HTERT RPE-1 (cell line): ENCODE data around the gene VCAN.

Source experiments
- in situ Hi-C: fragments of 300-500 bp; cut with MboI; formaldehyde crosslinking; loops from 4 replicates; pipeline ENCODE4 v1.14.3; 2020; ENCODE audit warnings: low sequenced_read_pairs

The VCAN gene

DNA sequence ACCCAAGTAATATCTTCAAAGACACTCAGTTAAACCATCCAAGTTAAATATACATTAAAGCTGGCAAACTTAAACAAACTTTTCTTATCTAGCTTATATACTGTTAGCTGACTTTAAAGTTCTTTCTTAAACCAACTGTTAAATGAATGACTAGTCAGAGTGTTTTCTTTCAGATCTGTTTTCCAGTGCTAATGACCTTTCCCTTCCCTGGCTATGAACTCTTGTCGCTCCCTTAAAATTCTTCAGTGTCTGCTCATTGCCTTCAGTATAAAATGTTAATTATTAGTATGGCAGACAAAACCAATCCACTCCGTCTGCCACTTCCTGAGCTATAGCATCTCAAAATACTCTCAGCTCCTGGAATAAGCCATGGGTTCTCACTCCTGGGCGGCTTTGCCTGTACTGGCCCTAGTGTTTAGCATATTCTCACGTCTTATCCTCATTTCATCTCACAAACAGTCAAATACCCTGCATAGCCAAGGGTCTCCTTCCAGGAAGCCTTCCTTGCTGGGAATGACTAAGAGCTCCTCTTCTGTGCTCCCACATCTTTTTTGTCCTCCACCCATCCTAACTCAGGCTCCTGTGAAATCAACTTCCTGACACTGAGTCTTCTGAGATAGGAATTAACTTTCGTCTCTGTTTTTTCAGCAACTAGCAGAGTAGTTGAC, 87.7 kb downstream of the VCAN start:
- in situ Hi-C loops, result no loop called here

DNA sequence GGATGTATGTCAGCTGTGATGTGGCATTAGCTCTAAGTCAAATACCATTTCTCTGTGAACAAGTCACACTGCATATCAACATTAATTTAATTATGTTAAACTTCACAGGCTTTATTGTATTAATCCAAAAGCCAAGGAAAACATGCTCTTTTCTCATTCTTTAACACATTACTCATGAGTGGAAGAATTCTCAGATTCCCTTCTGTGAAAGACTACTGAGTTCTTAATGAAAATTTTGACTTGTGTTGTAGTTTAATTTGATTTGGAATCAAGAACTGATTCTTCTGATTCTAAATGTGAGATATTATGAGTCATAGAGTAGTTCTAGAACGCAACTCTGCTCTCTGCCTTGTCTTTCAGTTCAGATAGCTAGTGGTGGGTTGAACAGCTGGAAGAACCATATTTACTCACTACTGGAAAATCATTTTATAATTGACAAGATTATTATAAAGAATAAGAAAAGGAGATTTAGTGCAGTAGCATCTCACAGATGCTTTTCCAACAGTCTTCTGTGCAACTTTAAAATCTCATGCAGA, 90.6 kb downstream of the VCAN start:
- in situ Hi-C loops, result no loop called here

- in situ Hi-C loops, result no loop called here
Measured at GRCh38 chr5:83562791-83563557, 91.4 kb downstream of the VCAN start.

- in situ Hi-C loops, result no loop called here
Measured at GRCh38 chr5:83563631-83564030, 92.1 kb downstream of the VCAN start.

- in situ Hi-C loops, result no loop called here
Measured at GRCh38 chr5:83564069-83564749, 92.7 kb downstream of the VCAN start.

DNA sequence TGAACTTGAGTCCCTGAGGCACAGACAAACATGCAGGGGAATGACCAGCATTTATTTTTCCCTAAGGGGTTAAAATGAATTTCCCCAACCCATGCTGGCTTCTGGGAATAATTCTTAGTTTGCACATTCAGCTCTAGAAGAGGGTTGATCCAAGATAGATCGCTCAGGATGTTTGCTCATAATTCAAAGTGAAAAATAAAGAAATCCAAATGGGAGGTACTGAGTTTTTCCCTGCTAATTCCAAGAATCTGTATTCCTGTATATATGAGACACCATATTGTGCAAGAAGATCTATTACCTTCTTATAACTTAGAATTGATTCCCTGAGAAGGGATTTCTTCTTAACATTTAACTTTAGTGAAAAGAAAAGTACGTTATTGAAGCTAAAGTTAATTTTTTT, 96.2 kb downstream of the VCAN start:
- in situ Hi-C loops, result no loop called here

DNA sequence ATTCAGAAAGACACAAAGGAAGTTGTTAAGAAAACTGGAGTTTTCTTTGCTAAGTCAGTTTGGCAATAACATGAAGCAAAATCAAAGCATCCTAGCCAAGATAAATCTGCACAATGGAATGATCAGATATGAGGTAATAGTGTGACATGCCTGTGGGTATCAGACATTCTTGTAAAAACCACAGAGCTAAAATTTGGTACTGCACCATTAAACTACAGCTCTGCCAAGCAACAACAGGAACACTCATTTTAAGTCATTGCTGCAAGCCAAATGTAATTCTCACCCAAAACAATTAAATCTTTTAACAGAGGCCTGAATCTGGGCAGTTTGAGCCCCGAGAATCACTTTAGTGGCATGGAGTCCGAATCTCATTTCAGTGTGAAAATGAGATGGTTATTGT, 96.6 kb downstream of the VCAN start:
- in situ Hi-C loops, result no loop called here

DNA sequence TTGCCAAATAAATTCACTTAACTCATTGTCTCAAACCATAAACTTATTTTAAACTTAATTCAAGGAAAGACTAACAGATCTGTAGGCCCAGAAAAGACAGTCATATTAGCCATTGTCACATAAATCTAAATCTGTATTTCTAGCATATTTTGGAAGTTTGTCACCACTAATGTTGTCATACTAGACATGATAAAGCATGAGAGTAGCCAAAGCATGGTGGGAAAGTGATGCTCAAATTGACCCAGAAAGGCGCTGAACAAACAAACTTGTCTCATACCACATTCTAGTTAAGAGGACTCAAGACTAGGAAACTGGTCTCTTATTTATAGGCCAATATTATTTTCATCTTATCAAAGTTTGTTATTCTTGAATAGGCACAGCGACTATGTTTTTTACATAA, 99.4 kb downstream of the VCAN start:
- in situ Hi-C loops, result no loop called here

DNA sequence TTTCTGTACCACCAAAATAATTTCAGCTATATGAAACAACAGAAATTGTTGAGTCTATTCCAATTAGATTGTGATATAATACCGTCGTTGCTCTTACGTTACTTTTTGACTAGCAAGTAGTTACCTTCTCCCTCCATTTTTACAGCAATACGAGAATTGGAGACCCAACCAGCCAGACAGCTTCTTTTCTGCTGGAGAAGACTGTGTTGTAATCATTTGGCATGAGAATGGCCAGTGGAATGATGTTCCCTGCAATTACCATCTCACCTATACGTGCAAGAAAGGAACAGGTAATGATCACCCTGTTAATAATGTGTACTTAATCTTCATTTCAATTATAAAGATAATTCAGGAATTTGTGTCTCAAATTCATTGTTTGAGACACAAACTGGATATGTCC, 100.7 kb downstream of the VCAN start:
- in situ Hi-C loops, result no loop called here

DNA sequence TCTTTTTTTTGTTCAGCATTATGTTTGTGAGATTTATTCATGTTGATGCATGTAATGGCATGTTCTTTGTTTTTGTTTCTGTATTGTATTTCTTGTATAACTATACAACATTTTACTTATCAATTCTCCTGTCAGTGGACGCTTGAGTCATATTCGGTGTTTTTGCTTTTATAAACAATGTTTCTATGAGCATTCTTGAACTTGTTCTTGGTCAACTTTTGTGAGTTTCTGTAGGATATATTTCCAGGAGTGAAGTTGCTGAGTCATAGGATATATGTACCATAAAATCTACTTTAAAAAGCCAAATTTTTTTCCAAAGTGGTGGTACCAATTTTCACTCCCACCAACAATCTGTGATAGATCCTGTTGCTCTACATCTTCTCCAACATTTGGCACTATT, 104.8 kb downstream of the VCAN start:
- in situ Hi-C loops, result no loop called here

DNA sequence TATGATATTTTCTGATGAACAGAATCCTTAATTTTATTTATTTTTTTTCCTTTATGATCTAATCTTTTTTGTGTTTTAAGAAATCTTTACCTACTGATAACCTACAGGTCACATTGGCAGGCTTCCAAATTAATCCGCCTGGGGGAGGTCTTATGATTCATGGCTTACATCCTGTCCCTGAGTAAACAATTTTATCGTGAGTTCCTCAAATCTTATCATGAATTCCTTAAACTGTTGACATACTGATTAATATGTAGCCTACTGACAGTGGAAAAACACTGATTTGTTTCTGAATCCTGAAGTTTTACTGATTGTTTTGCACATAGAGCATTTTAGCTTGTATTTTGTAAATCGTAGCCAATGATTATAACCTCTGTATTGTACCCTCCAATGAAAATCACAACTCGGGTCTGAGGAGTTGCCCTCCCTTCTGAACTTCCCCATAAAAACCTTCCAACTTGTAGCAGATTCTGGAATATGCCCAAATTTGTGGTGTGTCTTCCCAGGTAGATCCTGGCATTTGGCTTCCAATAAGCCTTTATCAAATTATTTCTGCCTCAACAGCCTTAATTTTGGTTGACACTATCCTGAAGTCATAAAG, 105.6 kb downstream of the VCAN start:
- in situ Hi-C loops, result no loop called here

GRCh38 chr5:83583859-83584258, 112.3 kb downstream of the VCAN start:
- in situ Hi-C loops, result no loop called here

DNA sequence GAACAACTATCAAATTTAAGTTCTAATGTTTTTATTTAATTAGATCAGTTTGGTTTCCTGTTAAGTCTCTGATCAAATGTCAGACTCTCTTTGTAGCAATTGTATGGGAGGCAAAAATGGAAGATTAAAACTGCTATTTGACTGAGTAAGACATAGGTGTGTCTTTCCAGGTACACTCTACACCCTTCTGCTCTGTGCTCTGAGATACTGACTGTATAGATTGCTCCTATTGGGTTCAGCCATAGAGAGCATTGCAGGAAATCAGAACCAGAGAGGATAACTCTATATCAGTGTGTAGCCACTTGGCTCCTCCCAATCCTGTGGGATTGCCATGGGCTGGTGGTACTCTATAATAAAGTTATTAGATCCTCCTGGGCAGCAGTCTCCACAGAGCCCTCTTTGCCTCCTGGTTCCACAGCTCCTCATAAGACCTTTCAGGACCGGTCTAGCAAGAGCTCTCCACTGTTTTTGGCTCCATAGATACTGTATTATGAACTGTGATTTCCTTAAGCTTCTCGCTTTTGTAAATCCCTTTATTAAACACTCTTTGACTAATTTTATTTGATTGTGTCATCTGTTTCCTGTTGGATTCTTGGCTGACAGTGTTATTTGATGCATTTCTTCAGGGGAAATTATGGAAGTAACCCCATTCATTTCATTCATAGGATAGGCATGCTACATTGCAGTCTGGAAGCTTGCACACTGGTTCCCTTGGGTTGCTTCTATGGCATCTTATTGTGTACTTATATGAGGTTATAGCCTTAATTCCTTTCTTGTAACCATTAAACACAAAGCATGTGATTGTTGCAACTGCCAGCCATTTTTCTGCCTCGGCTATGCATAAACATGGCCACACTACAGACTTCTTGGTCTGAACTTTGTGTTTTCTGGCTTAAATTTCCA, 115.6 kb downstream of the VCAN start:
- in situ Hi-C loops, result no loop called here

GRCh38 chr5:83589786-83590185, 118.2 kb downstream of the VCAN start:
- in situ Hi-C loops, result no loop called here

- in situ Hi-C loops, result no loop called here
Measured at GRCh38 chr5:83590966-83591365, 119.4 kb downstream of the VCAN start.

GRCh38 chr5:83595217-83595616, 123.7 kb downstream of the VCAN start:
- in situ Hi-C loops, result no loop called here

- in situ Hi-C loops, result no loop called here
Measured at GRCh38 chr5:83608122-83608521, 136.6 kb downstream of the VCAN start.

DNA sequence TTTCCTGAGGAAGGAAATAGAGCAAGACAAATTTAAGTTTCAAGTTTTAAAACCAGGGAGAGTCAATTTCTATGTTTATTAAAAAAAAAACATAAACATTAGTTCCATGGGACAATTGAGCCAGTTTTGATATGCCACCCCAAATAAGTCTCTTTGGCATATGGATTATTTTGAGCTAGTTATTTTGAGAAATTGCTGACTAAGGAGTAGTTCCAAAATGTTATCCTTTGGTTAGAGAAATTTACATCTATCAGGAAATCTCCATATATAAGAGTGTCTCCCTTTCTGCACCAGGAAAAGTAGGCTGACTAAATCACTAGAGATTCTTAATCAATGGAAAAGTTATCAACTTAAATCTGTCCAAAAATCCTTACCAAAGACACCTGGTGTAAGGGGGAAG, 143.3 kb downstream of the VCAN start:
- in situ Hi-C loops, result no loop called here

- in situ Hi-C loops, result no loop called here
Measured at GRCh38 chr5:83628360-83628759, 156.8 kb downstream of the VCAN start.
